ENCODE data around the gene MAL. TPM values are rescaled to one million over a fixed set of nuclear protein-coding genes. Genes with fewer than 3 reads are reported as not detected.

Gene MAL
- 0.28 TPM for total RNA-seq

DNA sequence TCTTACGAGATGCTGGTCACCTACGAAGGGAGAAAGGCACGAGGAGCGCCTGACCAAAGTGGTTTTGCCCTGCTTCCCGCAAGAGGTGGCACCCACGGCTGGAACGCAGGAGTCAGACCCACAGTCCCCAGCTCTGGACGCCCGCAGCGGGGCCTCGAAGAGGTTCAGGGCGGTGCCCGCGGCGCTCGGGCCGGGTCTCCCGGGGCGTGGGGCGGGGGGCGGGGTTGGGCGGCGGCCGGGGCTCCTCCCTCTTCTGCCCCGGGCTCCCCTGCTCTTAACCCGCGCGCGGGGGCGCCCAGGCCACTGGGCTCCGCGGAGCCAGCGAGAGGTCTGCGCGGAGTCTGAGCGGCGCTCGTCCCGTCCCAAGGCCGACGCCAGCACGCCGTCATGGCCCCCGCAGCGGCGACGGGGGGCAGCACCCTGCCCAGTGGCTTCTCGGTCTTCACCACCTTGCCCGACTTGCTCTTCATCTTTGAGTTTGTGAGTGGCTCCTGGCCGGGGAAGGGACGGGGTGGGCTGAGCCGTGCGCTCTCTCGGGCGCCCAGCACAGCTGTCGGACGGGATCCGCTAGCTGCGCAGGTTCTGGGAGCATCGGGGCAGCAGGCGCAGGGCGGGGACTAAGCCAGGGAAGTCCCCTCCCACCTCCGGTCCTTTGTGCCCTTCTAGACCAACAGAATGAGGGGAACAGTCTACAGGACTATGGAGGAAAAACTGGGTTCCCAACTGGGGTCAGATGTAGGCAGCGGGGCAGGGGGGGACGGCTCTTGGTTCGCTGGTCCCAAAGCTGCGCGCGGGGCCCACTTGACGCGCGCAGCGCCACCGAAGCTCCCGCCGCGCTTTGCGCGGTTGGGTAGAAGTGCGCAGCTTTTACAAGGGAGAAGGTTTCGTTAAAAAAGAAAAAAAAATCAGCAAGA, at the start of gene MAL:
Gene MAL (plus strand): TSS at position 303 of the 914 bp plus-strand sequence. CDS start 85 bp downstream, at position 388.
- DNase-seq (ENCODE audit: low spot score) (no peak), ATAC-seq (no peak)

DNA sequence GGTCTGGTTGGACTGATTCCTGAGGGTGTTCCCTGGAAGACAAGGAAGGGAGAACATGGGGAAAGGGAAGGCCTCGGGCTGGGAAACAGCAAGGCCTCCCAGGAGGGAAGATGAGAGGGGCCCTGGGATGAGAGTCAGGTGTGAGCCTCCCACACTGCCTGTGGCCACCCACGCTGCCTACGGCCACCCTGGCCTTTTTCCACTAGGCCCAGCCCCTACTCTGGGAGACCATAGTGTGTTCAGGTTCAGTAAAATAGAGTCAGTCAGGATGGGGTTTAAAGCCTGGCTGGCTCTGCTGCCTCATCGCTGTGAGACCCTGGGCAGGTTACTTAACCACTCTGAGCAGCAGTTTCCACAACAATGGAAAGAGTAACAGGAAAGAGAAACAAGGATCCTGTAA, 47.7 kb upstream of the MAL start:
- DNase-seq (ENCODE audit: low spot score): no peak
- no peak for ATAC-seq

DNA sequence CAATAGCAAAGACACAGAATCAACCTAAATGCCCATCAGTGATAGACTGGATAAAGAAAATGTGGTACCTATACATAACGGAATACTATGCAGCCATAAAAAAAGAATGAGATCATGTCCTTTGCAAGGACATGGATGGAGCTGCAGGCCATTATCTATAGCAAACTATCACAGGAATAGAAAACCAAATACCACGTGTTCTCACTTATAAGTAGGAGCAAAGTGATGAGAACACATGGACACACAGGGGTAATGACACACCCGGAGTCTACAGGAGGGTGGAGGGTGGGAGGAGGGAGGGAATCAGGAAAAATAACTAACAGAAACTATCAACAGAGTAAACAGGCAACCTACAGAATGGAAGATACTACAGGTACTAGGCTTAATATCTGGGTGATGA, 46.6 kb upstream of the MAL start:
- no peak for ATAC-seq
- no peak for DNase-seq (ENCODE audit: low spot score)

DNA sequence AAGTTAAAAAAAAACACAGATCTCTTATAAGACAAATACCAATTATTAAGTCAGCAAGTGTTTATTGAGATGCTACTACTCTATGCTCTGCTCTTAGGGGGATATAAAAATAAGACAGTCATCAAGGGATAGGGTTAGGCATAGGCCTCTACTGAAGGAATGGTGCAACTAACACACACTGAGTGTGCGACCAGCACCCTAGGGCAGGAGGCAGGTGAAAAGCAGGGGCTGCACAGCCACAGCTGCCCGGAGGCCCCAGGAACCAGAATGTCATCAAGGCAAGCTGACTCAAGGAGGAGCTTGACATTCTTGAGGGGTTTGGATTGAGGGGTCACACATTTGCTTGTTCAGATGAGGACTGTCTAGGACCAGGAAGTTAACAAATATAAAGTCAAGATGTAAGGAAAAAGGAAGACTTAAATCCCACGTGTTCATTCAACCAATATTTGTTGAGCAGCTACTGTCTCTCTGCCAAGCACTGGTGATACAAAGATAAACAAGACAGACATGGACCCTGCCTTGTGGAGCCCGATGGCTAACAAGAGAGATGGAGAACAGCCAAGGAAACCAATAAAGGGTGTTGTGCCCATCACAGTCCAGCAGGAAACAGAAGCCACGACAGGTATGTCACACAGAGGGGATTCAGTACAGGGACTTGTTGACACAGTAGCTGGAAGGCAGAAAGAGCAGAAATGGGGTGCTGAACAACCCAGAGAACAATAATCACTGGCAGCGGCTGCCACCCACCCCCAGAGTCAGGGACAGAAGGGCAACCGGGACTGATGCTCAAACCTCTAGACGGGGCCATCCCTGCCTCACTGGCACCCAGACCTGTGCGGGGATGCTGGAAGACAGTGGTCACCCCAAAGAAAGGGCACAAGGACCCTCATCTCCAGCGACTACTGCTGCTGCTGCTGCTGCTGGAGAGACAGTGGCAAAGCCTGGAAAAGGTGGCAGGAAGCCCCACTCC, 45.8 kb upstream of the MAL start:
- DNase-seq (ENCODE audit: low spot score): no peak
- ATAC-seq: no peak

DNA sequence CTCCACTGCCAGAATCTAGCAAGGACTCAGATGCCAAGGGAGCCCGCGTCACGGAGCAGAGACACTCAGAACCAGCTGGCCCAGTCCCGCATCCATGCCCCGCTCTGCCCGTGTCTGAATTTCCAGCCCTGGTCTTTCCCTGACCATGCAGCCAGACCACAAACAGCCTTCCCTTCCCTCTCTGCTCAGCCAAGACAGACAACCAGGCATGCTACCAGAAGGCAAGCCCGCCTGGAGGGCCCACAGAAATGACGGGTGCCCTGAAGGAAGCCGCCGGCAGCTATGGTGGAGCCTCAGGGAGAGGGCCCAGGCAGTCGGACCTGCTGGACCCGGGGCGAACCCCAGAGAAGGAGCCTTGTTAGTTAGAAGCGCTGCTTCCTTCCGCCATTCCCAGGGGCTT, 45.1 kb upstream of the MAL start:
- DNase-seq (ENCODE audit: low spot score) (no peak), ATAC-seq (no peak)

DNA sequence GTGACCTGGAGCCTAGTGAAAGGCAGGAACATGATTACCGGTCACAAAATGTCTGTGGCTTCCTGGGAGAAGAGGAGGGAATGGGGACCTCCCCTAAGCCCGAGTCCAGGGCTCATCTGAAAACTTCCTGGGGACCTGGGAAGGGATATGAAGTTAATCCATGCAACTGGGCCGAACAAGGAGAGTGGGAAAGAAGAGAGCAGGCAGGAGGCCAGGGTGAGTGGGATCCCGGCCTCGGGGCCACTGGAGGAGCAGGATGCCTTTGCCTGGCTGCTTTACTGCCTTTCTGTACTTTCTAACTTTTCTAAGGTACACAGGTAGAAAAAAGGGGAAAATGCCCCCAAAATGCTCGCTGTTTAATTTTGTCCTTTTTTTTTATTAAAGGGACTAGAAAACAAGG, 43.4 kb upstream of the MAL start:
- no peak for DNase-seq (ENCODE audit: low spot score)
- no peak for ATAC-seq

DNA sequence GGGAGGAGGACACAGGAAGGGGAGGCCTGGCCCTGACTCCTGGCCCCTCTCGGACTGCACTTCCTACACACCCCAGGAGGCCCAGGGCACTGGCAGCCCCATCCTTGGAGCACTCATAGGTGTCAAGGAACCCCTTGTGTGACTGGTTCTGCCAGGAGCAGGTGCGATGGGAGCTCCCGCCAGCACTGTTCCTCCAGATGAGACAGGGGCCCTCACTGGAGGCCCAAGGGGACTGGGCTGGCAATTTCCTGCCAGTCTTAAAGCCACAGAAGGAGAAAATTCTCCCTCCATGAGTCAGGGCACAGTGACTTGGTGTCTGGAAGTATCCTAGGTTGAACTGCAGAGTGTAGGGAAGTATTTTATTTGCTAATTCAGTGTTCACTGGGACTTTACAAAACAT, 42.8 kb upstream of the MAL start:
- ATAC-seq: no peak
- no peak for DNase-seq (ENCODE audit: low spot score)

DNA sequence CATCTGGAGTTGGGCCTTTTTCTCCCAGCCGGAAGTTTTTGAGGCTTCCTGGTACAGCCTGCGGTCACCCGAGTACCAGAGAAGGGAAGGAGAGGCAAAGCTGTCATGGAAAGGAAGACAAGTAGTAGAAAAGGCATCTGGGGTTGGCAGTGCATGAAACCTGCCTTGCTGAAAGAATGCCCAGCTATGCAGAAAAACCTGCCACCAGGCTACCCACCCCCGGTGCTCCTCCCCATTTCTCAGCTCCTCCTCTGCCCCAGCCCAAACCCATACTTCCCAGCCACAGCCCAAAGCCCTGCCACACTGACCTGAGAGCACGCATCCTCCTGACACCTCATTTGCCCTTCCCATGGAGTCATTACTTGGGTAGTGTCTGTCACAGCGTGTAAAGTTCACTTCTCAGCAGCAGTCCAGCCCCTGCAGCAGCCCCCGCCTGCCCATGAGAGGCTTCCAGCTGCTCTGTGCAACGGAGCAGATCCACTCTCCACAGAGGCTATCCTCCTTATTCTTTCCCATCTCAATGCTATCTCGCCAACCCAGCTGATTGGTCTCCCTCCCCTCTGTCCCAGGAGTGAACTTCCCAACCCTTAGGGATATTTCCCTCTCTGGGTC, 40.4 kb upstream of the MAL start:
- no peak for ATAC-seq
- no peak for DNase-seq (ENCODE audit: low spot score)

DNA sequence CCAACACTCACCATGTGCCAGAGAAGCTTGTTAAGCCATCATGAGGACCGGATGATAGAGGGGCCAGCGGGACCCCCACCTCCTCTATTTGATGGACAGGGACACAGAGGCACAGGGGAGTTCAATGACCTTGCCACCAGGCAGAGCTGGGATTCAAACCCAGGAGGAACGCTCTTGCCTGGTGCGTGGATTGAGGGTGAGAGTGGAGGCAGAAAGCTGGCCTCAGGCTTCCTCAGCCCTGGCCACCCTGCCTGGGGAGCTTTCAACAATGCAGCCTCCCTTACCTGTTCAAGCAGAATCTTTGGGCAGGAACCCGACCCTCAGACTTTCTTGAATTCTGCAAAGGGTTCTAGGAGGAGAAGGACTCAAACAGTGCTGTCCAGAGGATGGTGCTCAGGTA, 39.9 kb upstream of the MAL start:
- ATAC-seq (no peak), DNase-seq (ENCODE audit: low spot score) (no peak)

DNA sequence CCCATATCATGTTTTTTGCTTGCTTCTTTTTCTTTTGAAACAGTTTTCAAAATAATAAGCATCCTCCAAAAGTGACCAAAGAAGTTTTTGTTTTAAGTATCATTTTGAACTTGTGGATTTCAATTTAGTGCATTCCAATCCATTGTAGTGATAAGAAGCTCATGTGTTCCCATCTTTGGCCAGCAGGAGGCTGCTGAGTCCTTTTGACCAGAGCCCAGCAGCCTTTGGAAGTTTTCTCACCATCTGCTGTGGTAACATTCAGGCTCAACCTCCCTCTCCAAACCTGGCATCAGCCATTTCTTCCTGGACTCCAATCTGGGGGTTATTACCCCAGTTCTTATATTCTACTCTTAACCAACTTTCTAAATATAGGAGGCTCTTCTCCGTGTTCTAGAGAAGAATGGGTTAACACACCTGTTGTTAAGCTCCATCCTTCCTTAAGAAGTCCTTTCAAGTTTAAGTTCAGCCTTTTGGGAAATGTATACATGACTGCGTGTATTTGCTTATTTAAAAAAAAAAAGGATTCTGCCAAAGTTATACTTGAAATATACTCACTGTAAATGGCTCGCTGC, 39.0 kb upstream of the MAL start:
- DNase-seq (ENCODE audit: low spot score): peak; percentile 54
- peak; percentile 93 for ATAC-seq

DNA sequence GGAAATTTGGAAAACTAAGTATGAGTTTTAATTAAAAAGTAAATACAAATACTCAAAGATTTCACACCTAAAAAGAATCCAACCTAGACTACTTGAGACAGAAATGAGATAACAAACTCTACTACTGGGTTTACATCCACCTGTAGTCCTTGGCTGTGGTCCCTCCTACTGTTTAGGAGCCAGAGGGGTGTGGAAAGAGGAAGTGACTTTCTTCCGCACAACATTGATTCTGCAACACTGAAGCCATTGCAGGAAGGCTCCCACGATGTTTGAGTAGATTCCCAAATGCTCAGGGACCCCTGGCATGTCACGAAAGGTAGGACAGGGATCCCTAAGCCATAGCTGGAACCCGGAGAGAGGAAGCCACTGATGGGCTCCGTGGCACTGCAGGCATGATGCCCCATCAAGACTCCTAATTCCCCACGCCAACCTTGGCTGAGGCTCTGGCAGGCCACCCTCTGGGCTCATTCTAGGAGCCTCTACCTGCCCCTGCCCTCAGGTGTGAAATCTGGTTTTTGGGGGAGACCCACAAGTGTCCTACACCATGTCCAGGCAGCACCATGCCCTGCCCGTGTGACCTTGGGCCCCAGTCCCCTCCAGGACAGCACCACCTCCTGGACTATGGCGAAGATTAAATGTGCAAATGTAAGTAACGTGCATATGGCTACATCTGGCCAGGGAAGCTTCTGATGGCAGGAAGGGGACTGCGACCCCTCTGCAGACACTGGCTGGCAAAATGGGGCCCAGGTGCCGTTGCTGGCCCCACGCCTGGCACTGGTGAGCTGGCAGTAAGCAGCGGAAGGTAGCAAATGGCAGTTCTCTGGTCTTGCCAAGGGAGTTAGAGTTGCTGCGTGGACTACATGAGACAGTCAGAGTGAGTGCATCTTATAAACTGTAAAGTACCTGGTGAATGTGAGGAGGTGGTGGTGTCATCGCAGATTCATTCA, 38.2 kb upstream of the MAL start:
- ATAC-seq (no peak), DNase-seq (ENCODE audit: low spot score) (peak; percentile 16)

DNA sequence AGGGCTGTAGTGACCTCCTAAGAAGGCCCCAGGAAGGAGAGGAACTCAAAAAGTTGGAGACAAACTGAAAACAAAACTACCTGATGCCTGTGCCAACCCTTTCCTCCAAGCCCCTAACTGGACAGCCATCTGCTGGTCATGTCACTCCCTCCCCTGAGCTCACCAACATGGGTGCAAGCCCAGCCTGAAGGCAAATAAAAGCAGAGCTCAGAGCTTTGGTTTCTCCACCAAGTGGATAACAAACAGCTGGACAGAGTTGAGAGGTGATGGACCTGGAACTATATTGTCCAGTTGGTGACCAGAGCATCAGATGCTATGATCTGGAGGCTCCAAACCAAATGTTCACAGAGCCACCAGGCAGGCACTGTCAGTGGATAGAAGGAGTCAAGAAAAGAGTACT, 34.6 kb upstream of the MAL start:
- no peak for DNase-seq (ENCODE audit: low spot score)
- no peak for ATAC-seq

DNA sequence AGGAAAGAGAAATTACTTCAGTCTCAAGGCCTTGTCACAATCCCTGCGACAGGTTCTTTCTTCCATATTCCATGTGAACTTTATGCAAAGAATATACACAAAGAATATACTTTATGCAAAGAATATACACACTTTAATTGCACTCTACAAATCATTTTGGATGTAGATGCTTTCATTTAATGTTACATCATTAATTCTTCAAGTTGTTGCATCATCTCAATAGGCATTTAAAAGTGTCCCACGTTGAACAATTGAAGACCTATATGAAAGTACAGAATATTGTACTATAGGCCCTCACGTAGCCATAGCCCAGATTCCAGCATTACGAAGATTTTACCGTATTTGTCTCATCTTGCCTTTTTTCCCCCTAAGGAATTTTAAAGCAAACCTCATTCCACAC, 33.1 kb upstream of the MAL start:
- DNase-seq (ENCODE audit: low spot score) (no peak), ATAC-seq (no peak)

DNA sequence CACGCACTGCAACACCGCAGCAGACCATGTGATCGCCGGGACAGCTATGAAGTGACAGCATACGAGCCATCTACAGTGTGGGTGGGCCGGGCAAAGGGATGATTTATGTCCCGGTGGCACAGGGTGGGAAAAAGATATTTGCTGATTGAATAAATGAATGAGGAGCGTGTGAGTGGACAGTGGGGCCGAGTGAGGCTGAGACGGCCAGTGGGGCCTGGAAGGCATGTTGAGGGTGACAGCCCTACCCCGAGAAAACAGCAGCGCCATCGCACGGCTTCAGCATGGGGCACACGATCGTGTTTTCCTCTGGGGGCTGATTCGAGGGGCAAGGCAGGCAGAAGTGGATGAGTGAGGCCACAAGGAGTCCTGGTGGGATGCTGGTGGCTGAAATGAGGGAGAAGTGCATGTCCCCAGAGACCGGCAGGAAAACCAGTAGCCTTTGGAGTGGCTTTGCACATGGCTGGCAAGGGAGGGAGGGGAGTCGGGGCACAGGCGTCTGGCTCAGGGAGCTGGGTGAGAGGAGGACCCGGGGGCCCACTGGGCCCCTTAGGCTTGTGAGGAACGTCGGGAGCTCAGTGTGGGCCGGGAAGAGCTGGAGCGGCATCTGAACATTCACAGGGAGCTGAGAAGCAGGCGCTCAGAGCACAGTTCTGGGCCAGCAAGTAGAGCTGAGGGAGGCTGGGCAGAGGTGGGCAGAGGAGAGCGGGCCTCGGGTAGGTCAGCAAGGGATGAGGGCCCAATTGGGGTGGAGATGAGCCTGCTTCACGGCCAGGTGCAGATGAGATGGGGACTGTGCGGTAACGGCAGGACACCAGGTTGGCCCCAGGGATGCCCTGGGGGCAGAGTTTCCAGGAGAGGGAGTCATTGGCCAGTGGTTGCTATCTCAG, 32.1 kb upstream of the MAL start:
- DNase-seq (ENCODE audit: low spot score) (peak; percentile 34), ATAC-seq (no peak)

DNA sequence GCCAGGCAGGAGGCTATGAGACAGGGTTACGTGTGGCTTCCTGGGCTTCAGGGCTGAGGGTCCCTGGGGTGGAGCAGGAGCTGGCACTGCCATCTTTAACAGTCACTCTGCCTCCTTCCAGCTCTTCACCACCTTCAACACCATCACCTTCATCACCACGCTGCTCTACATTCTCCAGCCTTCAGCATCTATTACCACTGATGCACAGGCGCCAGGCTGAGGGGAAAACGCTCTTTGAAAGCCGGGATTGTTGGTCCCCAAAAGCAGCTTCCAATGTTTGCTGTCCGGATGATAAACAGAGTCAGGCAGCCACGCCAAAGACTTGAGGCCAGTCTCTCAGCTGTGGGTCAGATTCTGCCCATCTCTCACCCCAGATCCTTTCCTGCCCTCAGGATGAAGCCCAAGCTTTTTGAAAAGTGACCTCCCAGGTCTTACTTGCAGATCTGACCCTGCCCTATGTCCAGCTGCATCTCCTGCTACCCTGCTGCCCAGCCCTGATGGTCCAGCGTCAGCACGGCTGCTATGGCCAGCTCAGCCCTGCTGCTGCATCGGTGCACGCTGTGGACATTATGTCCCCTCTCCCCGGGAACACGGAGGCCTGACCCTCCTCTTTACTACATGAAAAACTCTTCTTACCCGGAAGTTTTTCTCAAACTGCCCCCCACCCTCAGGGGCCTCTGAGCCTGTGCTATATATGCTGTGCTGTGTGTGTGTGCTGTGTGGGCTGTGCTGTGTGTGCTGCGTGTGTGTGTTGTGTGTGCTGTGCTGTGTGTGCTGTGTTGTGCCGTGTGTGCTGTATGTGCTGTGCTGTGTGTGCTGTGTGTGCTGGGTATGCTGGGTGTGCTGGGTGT, 31.2 kb upstream of the MAL start:
- ATAC-seq (no peak), DNase-seq (ENCODE audit: low spot score) (peak; percentile 22)

DNA sequence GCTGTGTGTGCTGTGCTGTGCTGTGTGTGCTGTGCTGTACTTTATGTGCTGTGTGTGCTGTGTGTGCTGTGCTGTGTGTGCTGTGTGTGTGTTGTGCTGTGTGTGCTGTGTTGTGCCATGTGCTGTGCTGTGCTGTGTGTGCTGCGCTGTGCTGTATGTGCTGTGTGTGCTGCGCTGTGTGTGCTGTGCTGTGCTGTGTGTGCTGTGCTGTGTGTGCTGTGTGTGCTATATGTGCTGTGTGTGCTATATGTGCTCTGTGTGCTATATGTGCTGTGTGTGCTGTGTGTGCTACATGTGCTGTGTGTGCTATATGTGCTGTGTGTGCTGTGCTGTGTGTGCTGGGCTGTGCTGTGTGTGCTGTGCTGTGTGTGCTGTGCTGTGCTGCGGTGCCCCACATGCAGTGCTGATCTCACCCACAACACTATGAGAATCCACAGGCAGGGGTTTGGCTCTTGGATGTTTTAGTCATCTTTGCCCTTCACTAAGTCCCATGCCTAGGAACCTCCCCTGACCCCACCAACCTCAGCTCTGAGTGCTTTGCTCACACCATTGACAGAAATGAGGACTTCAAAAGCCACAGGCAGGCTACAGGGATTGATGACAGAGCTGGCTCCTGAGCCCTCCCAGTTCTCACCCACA, 30.5 kb upstream of the MAL start:
- DNase-seq (ENCODE audit: low spot score): no peak

DNA sequence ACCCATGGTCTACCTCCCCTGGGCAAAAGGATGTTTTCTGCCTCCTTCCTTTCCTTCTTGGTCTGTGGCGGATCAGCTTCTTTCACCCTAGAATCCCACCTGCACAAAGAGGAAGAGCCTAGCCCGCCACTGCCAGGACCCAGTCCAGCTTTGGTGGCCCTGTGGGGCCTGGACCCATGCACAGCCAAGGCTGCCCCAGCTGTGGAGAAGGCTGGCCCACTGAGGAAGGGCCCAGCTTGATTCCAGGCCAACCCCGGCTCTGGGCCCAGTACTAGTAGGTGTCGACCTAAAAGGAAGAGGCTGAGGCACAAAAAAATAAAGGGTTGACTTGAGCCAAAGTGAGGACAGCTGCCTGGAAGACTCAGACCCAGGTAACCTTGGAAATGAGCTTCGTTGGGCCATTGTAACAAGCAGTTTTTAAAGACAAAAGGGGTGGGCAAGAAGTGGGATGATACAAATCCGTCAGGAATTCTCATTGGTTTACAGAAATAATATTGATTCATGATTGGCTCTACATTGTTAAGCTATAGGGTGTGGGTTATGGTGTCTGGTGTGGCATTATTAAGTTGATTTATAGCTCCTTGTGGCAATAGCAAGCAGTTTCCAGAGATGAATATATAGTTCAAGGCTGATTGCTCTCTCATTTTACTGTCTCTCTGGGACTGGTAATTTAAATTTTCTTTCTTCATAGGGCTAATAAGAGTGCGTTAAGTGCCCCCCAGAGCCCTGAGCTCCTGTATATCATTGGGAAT, 29.8 kb upstream of the MAL start:
- DNase-seq (ENCODE audit: low spot score) (no peak), ATAC-seq (no peak)

More for the DNA sequence above, 30.5 kb upstream of the MAL start:
- ATAC-seq: no peak

Data from left lobe of liver (tissue), 2 donors.